Peyer's patch (tissue), 4 donors: ENCODE results near the gene C1orf185. TPM values are rescaled to one million over a fixed set of nuclear protein-coding genes. Genes with fewer than 3 reads are reported as not detected.
"Not testable (repeated sequence)": the region's sequence is repeated elsewhere in the genome, so short reads cannot be mapped to it uniquely, and the experiment has no call there.

ENCODE experiments used
- DNase-seq, 3 donors: peaks; one replicate each; pipeline ENCODE4 v3.0.0-alpha.2; 2017 to 2019
- H3K27ac ChIP-seq, 4 donors: fragments of 200-600 bp; sonication (generic); one replicate each; pipeline ENCODE4 v1.5.1; 2016 to 2019
- H3K27me3 ChIP-seq, 2 donors: fragments of 200-600 bp; sonication (generic); one replicate each; pipeline ENCODE4 v1.5.1; 2019
- H3K36me3 ChIP-seq, 3 donors: fragments of 200-600 bp; sonication (generic); one replicate each; pipeline ENCODE4 v1.5.1; 2016 to 2019
- H3K4me1 ChIP-seq, 4 donors: fragments of 200-600 bp; sonication (generic); one replicate each; pipeline ENCODE4 v1.5.1; 2016 to 2019
- H3K4me3 ChIP-seq, 4 donors: fragments of 200-600 bp; sonication (generic); 1 replicate in 3 of 4; 2 replicates in 1 of 4; pipeline ENCODE4 v1.5.1; 2016 to 2019; ENCODE audit warnings: mild to moderate bottlenecking in 1 of 4
- H3K9me3 ChIP-seq, 4 donors: fragments of 200-600 bp; sonication (generic); one replicate each; pipeline ENCODE4 v1.5.1; 2016 to 2019; ENCODE audit warnings: mild to moderate bottlenecking in 1 of 4
- CTCF ChIP-seq, 6 experiments: fragments of 450-650 bp in 4 of 6; fragments of 200-600 bp in 2 of 6; sonication (generic) in 1 of 6; IDR thresholded peaks; one replicate each; pipeline ENCODE4 v1.5.1; 2017 to 2019; ENCODE audit warnings: antibody characterized with exemption in 6 of 6, mild to moderate bottlenecking in 3 of 6, moderate library complexity in 1 of 6
- POLR2A ChIP-seq, 2 donors: fragments of 450-650 bp; IDR thresholded peaks; one replicate each; pipeline ENCODE4 v1.5.1; 2017; ENCODE audit warnings: antibody characterized with exemption in 2 of 2, mild to moderate bottlenecking in 2 of 2, moderate library complexity in 2 of 2
- total RNA-seq, 4 donors: library from RNA; depleted of rRNA; stranded (reverse); fragments of >200 nt; gene quantifications; one replicate each; pipeline ENCODE4 v1.1.0, GENCODE V29; 2016

Gene C1orf185
- total RNA-seq, 4 donors from 2014 or later = not detected

- no peak overlapping the region for H3K4me3 ChIP-seq
- H3K36me3 ChIP-seq = no peaks in the 10 kb centered on the region
- no peak for DNase-seq
- TF ChIP-seq CTCF (IDR thresholded peaks at IDR 0.05) = no peak
- no peak for TF ChIP-seq POLR2A (IDR thresholded peaks at IDR 0.05)
- no peaks in the 10 kb centered on the region for H3K4me1 ChIP-seq
- H3K9me3 ChIP-seq = no peaks in the 10 kb centered on the region
- H3K27ac ChIP-seq = no peak overlapping the region
- no peaks in the 10 kb centered on the region for H3K27me3 ChIP-seq
Observed at GRCh38 chr1:51114137-51114536, 12.1 kb downstream of the C1orf185 start.

GRCh38 chr1:51115714-51116404 is 13.8 kb downstream of the C1orf185 start:
- no peaks in the 10 kb centered on the region for H3K4me1 ChIP-seq
- no peak overlapping the region for H3K27ac ChIP-seq
- no peaks in the 10 kb centered on the region for H3K27me3 ChIP-seq
- no peak for DNase-seq
- no peak overlapping the region for H3K4me3 ChIP-seq
- H3K9me3 ChIP-seq = no peaks in the 10 kb centered on the region
- H3K36me3 ChIP-seq = no peaks in the 10 kb centered on the region
- TF ChIP-seq CTCF (IDR thresholded peaks at IDR 0.05) = no peak

- H3K9me3 ChIP-seq = no peaks in the 10 kb centered on the region
- DNase-seq = no peak
- H3K4me1 ChIP-seq = no peaks in the 10 kb centered on the region
- TF ChIP-seq POLR2A (IDR thresholded peaks at IDR 0.05) (no peak), CTCF (IDR thresholded peaks at IDR 0.05) (no peak)
- H3K36me3 ChIP-seq = no peaks in the 10 kb centered on the region
- no peak overlapping the region for H3K27ac ChIP-seq
- H3K4me3 ChIP-seq = no peak overlapping the region
- H3K27me3 ChIP-seq = no peaks in the 10 kb centered on the region
Observed at GRCh38 chr1:51119331-51119730, 17.3 kb downstream of the C1orf185 start.

GRCh38 chr1:51120629-51121028 is 18.6 kb downstream of the C1orf185 start:
- no peak overlapping the region for H3K4me3 ChIP-seq
- H3K4me1 ChIP-seq = no peaks in the 10 kb centered on the region
- H3K27ac ChIP-seq = no peak overlapping the region
- no peaks in the 10 kb centered on the region for H3K9me3 ChIP-seq
- H3K36me3 ChIP-seq = no peaks in the 10 kb centered on the region
- H3K27me3 ChIP-seq = no peaks in the 10 kb centered on the region
- TF ChIP-seq POLR2A (IDR thresholded peaks at IDR 0.05) (no peak), CTCF (IDR thresholded peaks at IDR 0.05) (no peak)
- no peak for DNase-seq

- not testable (repeated sequence) for H3K27me3 ChIP-seq, H3K9me3 ChIP-seq
Observed at GRCh38 chr1:51127152-51127551, 25.1 kb downstream of the C1orf185 start.

GRCh38 chr1:51131185-51131584 is 29.2 kb downstream of the C1orf185 start:
- H3K4me3 ChIP-seq = no peak overlapping the region
- peaks cover 0 to 14% (median 6%) of the 10 kb centered on the region in 4 donors for H3K9me3 ChIP-seq
- H3K27ac ChIP-seq = no peak overlapping the region
- DNase-seq = no peak
- TF ChIP-seq POLR2A (IDR thresholded peaks at IDR 0.05) (no peak), CTCF (IDR thresholded peaks at IDR 0.05) (no peak)
- no peaks in the 10 kb centered on the region for H3K36me3 ChIP-seq
- H3K27me3 ChIP-seq = no peaks in the 10 kb centered on the region
- no peaks in the 10 kb centered on the region for H3K4me1 ChIP-seq

More at GRCh38 chr1:51127152-51127551, 25.1 kb downstream of the C1orf185 start:
- not testable (repeated sequence) for DNase-seq, H3K36me3 ChIP-seq, H3K4me3 ChIP-seq, H3K27ac ChIP-seq, H3K4me1 ChIP-seq
